AG10803 (cell line): ENCODE measurements around the gene ADAM11.

ENCODE experiments used
- DNase-seq: peaks from one replicate; pipeline ENCODE4 v3.0.0; 2010; ENCODE audit warnings: low read depth
- H3K4me3 ChIP-seq: 2 replicates; pipeline ENCODE4 v1.5.1; 2011; ENCODE audit warnings: mild to moderate bottlenecking, low read length, control low read depth
- CTCF ChIP-seq: conservative IDR thresholded peaks from 2 replicates; pipeline ENCODE4 v1.5.1; 2011; ENCODE audit warnings: mild to moderate bottlenecking, low read length, control low read depth, inconsistent platforms

ADAM11 gene

DNA sequence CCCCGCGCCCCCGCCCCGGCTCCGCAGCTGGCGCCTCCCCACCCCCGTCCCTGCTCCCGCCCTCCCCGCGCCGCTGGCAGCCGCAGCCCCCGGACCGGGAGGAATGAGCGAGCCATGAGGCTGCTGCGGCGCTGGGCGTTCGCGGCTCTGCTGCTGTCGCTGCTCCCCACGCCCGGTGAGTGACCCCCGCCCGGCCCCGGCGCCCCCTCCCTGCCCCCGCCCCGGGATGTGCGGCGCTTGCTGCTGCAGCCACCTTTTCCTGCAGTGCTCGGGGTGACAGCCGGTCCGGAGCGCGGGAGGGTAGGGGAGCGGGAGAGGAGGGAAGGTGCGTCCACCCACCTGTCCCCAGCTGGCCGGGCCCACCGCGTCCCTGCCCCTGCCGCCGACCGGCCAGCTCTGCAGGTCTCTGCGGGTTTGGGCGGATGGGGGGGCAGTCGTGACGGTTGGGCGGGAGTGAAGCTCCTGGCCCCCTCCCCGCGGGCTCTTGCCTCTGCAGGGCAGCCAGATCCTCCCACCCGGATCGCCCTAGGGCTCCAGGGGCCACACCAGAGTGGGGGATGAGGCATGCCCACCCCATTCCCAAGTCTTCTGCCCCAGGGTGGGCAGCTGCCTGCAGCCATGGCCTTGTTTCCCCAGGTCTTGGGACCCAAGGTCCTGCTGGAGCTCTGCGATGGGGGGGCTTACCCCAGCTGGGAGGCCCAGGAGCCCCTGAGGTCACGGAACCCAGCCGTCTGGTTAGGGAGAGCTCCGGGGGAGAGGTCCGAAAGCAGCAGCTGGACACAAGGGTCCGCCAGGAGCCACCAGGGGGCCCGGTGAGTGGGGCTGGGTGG, 513 bp downstream of the ADAM11 start:
- DNase-seq: no peak
- no peak for TF ChIP-seq CTCF
- H3K4me3 ChIP-seq: peak overlapping the region; percentile 34

- no peak for TF ChIP-seq CTCF
- DNase-seq: no peak
- H3K4me3 ChIP-seq: no peak overlapping the region
Measured at GRCh38 chr17:44759916-44760243, 1.1 kb downstream of the ADAM11 start.

GRCh38 chr17:44760474-44761308, 1.9 kb downstream of the ADAM11 start:
- H3K4me3 ChIP-seq: no peak overlapping the region
- TF ChIP-seq CTCF: no peak
- DNase-seq: no peak

GRCh38 chr17:44761932-44762810, 3.4 kb downstream of the ADAM11 start:
- peak; percentile 8; the same call in 1 of the 2 replicates for TF ChIP-seq CTCF
- no peak overlapping the region for H3K4me3 ChIP-seq
- DNase-seq: no peak

- TF ChIP-seq CTCF: no peak
- DNase-seq: no peak
- H3K4me3 ChIP-seq: no peak overlapping the region
Measured at GRCh38 chr17:44763170-44763569, 4.4 kb downstream of the ADAM11 start.

GRCh38 chr17:44765965-44766364, 7.2 kb downstream of the ADAM11 start:
- no peak for TF ChIP-seq CTCF
- H3K4me3 ChIP-seq: no peak overlapping the region
- no peak for DNase-seq
